Stimulated activated CD4-positive, alpha-beta T cell treated with anti-CD3 and anti-CD28 coated beads, TNF-alpha, amount 100 ng/mL, for 4 hours (primary cell): ENCODE results near the gene CRIP2.
A peak's percentile ranks its signal among the peaks of the same experiment; 100 is the strongest.

Source experiments
- DNase-seq, 3 experiments: peaks; one replicate each; pipeline ENCODE4 v3.0.0-alpha.2; 2020; ENCODE audit warnings: low read depth in 3 of 3

The CRIP2 gene

DNA sequence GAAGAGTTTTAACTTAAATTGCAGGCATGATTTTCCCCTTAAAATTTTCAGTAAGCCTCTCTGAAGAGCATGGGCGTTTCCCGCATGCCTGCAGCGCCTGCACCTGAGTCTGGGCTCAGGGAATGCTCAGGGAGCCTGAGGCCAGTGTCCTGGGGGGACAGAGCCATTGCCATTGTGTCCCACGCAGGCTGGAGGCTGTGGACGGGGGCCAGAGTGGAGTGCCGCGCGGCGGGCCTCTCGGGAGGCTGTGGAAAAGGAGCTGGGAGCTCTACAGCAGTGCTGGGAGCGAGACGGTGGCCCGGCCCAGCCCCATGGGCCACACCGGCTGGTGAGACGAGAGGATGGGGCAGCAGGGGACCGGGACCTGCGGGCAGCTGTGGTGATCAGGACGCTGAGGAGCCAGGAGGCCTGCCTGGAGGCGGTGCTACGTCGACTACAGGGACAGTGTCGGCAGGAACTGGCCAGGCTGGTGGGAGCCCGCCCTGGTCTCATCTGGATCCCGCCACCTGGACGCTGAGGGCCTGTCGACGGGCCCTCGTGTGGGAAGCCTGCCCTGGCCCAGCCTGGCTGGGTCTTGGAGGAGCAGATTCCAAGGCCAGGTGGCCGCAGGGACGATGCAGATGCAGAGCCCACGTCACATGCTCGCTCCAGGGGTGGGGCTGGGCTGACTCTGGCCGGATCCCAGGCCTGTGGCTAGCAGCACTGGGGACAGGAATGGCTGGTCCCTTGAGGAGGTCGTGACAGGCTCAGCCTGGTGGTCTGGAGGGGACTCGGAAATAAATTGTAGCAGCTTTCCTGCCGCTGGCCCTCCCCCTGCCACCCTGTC, 24.0 kb downstream of the CRIP2 start:
- no peak for DNase-seq

DNA sequence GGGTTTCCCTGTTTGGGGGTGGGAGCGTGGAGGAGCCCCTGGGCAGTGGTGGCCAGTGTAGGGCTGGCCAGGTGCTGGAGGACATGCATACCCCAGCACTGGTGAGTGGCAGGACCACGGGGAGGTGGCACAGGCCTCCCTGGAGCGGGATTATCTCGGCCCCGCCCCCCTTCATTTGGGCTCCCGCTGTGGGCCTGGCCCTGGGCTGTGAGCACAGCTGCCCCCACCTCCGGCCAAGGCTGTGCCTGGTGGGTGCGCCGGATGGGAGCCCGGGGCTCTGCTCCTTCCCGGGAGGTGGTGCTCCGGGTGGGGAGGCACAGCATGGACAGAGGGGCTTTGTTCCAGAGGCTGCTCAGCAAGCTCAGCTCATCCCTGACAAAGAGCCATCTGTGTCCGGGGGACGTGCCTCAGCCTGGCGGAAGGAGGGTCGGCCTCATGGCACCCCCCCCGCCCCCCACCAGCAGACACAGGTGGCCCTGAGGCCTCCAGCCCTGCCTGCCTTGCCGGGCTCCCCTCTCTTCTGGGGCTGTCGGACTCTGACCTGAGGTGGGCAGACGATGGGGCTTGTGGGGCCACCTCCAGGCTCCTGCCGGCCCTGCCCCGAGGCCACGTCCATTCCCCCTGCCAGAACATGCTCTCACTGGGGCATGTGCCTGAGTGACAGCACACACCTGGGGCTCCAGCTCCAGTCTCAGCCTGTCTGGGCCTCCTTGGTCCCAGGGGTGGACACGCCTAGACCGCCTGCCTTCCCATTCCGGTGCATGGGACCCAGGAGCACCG, 24.8 kb downstream of the CRIP2 start:
- DNase-seq: no peak

DNA sequence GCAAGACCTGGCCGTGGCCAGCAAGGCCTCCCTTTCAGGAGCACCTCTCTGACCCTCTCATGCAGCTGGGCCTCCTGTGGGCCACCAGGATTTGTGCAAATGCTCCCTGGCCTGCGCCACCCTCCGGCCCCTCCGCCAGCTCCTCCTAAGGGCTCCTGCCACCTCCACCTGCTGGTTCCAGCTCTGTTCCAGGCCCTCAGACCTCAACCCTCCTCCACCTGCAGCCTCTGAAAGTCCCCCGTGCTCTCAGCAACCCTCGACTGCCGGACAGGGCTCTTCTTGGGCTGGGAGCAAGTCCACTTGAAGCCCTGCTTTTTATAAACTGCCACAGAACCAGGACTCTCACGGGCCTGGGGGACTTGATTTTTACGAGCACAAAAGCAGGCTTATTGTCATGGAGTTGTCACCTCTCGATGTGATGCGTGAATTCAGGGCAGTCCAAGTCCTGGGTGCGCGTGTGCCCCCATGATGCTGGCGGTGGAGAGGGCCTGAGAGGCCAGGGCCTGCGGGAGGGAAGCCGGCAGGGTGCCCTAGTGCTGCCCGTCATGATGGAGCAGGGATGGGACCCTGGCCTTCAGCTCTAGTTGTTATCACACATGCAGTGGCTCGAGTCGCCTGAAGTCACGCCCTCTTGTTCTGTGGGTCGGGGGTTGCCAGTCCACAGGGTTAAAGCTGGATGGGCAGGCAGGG, 25.6 kb downstream of the CRIP2 start:
- DNase-seq: no peak

DNA sequence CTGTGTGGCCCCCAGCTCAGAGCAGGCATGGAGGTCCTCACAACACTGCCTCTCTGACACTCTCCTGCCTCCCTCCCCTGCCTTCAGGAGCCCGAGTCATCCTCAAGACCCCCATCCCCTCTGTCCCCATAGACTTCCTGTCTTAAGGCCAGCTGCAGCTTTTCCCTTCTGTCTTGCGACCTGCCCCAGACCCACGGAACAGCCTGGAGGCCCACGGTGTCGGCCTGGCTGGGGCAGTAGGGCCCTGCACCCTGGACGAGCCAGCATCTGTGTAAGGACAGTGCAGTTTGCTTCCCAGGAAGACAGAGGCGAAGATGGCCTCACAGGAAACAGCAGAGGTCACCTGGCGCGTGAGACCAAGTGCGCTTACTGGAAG, 26.1 kb downstream of the CRIP2 start:
- DNase-seq: no peak

DNA sequence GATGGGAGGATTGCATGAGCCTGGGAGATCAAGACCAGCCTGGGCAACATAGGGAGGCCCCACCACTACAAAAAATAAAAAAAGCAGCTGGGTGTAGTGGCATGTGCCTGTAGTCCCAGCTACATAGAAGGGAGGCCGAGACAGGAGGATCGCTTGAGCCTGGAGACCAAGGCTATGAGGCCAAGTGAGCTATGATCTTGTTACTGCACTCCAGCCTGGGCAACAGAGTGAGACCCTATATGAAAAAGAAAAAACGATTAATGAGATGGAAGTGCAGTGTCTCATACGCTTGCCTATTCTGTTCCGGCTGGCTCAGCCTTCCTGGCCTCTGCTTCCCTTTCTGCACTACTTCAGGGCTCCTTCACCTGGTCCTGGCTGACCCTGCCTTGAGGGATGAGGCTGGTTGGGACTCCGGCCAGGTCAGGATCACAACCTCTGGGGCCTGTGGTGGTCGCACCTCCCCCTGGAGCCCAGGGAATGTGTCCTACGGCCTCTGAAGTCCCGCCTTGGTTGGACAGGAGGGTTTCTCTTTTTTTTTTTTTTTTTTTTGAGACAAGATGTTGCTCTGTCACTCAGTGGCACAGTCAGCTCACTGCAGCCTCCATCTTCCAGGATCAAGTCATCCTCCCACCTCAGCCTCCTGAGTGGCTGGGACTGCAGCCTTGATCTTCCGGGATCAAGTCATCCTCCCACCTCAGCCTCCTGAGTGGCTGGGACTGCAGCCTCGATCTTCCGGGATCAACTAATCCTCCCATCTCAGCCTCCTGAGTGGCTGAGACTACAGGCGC, 27.1 kb downstream of the CRIP2 start:
- no peak for DNase-seq

GRCh38 chr14:105502446-105503295, 28.1 kb downstream of the CRIP2 start:
- no peak for DNase-seq

DNA sequence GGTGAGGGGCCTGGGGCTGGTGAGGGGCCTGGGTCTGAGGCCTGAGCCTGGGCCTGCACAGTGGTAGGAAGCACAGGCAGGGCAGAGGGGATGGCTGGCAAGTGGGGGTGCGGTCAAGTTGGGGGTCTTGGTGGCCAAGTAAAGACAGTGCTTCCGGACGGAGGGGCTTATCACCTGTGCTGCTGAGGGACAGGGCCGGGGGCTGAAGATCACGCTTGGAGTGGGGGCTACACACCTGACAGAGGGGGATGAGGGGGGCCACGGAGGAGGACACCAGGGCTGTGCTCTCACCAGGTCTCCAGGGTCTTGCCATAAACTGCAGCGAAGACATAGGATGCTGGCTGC, 28.6 kb downstream of the CRIP2 start:
- no peak for DNase-seq

DNA sequence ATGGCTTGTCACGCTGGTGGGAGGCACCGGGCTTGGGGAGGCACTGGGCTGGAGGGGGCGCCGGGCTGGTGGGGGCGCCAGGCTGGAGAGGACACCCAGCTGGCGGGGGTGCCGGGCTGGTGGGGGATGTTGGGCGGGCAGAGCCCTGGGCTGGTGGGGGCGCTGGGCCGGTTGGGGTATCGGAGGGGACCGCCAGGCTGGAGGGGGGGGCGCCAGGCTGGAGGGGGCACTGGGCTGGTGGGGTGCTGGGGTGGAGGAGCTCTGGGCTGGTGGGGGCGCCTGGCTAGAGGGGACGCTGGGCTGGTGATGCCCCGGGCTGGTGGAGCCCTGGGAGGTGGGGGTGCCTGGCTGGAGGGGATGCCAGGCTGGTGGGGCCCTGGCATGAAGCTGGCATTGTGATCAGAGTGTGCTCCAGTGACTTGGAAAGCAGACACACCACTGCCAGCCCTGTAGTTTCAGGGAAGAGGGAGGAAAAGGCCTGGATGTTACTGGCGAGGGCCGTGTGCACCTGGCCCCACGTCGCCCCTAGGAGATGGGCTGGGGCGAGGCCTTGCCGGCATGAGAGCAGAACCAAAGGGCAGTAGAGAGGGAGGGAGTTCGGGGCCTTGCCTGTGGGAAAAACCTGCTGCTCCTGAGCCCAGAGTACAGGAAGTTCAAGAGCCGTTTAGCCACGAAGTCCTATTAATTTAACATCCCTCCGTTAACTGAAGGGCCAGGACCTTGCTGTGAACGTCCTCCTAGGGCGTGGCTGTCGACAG, 29.5 kb downstream of the CRIP2 start:
- no peak for DNase-seq

- no peak for DNase-seq
These were observed 30.5 kb downstream of the CRIP2 start for GRCh38 chr14:105505101-105505500.

DNA sequence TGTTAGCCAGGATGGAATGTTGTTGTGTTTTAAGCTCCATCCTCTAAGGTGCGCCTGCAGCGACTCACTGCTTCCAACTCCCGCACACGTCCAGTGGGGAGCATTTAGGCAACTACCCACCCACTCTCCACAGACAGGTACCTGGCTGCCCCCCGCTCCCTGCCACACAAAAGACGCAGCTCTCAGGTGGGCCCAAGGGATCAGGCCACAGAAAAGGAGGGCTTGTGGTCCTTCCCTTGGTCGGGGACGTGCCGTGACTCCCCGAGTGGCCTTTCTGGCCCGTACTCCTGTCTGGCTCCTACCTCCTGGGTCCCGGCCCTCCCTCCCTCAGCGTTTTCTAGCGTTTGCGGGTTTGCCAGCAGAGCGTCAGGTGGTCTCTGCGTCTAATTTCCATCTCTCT, 32.6 kb downstream of the CRIP2 start:
- DNase-seq: no peak

DNA sequence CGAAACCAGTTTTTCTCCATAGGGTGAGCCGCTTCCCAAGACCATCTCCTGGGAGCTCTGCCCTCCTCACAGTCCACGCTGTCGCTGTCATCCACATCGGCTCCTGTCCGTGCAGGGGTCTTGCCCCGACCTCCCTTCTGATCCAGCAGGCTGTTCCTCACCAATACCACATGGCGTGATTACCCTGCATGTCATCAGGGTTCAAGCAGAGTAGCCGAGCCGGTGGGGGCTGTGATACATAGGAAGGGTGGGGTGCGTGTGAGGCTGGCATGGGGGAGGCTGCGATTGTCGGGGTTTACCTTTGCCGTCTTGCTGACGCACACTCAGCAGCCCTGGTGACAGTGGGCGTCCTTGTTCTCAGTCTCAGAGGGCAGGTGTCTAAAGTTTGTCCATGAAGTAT, 33.4 kb downstream of the CRIP2 start:
- DNase-seq: no peak

- no peak for DNase-seq
These were observed 34.0 kb downstream of the CRIP2 start for GRCh38 chr14:105508601-105509000.

- no peak for DNase-seq
These were observed 42.5 kb downstream of the CRIP2 start for GRCh38 chr14:105517096-105517495.

GRCh38 chr14:105519946-105520698, 45.5 kb downstream of the CRIP2 start:
- DNase-seq: no peak

DNA sequence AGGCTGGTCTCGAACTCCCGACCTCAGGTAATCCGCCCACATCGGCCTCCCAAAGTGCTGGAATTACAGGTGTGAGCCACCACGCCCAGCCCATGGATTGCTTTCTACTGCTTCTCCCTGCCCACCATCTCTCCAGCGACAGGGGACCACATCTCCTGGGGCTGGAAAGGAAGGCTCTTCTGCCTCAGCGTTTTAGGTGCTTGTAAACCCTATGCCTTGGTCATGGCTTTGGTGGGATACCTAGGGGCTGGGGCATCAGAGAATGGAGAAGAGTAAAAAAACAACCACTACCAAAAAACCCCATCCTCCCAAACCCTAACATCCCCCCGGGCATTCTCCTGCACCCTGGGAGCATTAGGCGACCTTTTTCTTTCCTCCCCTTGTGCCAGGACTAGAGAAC, 50.7 kb downstream of the CRIP2 start:
- DNase-seq: no peak

- DNase-seq: peak in 1 of 3 experiments; percentile 24
These were observed 51.5 kb downstream of the CRIP2 start, which contains the start of gene TMEM121 for GRCh38 chr14:105525861-105526775. TSS of gene TMEM121 (plus strand) at chr14:105526583. CDS start at chr14:105528835, 2,252 bp downstream.

GRCh38 chr14:105526776-105527380, 52.3 kb downstream of the CRIP2 start:
- DNase-seq: no peak

GRCh38 chr14:105527381-105527825, 52.8 kb downstream of the CRIP2 start:
- no peak for DNase-seq
